NCI-H1436 treated with DMSO at 0.1 percent for 48 hours (cell line): ENCODE data around the gene ACTG1.

ENCODE experiments used
- DNase-seq: peaks from one replicate; lab custom pipeline; 2025; lab: John Stamatoyannopoulos, UW

The ACTG1 gene

DNA sequence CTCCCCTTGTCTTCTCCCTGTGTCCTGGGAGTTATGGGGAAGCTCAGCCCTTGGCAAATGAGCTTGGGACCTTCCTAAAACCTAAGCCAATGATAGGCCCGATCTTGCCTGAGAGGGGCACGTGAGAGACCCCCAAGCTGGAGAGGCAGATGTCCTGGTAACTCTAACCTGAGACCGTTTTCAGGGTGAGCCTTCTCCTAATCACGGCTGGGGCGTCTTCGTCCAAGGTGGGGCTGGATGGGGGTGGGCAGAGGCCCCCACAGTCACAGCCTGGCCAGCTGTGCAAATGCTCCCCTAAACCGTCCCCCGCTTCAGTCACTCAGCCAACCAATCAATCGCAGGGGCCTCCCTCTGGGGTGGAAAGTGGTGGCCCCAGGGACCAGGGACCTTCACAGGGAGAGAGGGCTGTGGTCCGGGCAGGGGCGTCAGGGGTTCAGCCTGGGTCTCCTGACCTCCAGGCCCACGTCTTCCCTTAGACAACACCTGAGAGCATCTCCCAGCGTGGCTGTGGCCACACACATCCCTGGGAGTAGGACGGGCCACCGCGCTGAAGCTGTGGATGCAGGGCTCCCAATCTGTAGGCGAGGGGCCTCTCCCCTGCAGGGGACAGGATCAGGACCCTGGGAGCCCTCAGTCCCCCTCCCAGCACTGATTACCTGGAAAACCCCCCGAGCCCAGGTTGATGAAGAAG is 30.6 kb downstream of the ACTG1 start:
- DNase-seq = no peak

DNA sequence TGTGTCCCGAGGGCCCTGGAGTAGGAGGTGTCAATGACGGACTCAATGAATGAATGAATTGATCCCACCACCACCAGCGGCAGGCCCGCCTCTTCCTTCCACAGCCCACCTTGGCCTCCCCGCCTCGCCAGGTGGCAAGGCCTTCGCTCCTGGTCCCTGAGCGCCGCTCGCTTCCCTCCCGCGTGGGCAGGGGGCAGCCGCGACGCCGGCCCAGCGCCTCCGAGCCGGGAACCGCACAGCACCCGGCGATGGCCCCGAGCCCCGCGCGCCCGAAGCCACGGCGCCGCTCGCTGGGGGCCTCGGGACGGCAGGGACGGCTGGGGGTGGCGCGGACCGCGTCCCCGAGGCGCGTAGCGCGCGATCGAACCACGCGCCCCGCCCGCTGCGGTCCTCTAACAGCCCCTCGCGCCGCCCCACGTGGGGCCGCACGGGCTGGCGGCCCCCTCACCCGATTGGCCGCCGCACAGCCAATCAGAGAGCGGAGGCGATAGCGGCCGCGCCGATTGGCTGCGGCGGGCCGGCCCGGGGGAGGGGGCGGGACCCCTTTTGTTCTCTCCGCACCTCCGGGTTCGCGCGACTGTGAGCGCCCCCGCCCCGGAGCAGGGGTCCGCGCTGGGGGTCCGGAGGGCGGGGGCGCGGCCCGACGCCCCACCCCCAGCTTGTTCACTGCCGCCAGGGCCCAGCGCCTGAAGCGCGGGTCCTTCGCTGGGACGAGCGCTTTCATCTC is 31.4 kb downstream of the ACTG1 start:
- peak; percentile 51 for DNase-seq

DNA sequence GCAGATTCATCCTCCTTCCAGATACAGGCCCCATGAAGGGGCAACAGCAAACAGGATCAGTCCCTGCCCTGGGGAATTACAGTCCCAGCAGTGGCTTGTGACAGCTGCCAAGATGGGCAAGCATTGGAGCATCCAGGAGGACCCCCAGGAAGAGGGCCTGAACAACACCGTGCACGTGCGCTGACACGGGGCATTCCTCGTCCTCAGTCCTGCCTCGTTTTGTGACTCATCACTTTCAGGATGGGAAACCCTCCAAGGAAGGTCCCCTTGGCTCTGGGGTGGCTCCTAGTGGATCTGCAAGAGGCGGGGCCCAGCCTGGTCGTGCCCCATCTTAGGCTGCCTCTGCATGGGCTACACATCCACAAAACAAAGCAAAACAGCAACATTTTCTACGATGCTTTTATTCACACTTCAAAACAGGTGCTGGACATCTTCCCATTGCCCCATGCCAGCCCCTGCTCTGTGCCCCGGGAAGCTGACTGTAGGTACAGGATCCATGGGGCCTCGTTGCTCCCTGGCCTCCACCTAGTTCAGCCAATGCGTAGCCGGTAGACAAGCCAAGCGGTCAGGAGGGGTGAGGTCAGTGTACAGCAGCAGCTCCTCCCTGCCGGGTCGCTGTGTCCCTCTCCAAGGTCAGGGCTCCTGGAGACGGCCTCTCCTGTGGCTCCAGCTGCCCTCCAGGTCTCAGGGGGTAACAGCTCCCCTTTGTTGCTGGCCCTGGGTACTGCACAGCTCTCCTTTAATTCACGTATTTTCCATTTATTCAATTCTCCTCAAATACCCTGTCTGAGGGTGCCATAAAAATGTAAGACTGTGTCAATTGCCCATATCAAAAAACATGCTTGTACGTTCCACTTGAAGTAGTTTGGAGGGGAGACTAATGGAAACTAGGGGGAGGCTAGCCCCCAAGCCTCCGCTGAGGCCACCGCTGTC is 32.2 kb downstream of the ACTG1 start:
- no peak for DNase-seq

DNA sequence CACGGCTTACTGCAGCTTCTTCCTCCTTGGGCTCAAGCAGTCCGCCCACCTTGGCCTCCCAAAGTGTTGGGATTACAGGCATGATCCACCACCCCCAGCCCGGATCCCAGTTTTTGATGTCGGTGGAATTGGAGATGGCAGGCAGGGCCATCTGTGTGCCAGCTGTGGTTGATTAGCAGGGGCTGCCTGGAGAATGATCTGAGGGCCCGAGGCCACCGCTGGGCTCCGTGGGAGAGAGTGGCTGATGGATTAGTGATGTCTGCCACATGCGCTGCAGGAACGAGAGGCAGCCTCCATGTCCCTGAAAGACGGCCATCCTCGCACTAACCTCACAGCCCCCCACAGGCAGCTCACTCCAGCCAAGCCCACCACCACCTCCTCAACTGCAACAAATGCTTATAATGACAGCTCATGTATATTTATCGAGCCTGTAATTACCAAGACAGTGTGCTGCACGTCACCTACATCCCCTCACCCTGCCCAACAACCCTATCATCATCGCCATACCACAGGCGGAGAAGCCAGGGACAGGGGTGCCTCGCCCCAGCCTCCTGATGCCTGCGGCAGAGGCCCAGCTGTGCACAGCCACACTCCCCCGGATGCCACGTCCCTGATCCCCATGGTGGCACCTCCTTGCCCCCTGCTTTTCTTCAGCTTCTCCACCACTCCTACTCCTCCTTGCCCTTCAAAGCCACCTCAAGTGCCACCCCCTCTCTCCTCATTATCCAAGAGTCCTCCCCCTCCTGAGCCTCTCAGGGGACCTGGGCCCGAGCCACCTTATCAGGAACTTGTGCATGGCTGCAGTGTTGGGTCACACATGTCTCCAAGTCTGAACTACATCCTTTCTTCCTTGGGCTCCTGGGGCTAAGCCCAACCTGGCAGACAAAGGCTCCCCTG is 33.2 kb downstream of the ACTG1 start:
- DNase-seq = no peak

DNA sequence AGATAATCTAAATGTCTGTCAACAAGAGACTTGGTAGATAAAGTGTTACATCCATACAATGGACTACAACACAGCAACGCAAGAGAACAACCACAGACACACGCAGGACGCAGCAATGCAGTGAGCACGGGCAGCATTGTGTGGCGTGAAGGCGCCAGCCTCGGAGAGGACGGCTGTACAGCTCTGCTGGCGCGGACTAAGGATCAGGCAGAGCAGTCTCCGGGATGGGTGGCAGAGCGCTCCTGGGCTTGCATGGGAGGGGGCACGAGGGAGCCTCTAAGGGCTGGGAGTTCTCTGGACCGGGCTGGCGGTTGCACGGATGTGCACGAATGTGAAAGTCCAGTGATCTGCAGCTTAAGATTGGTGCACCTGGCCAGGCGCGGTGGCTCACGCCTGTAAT is 34.5 kb downstream of the ACTG1 start:
- no peak for DNase-seq

DNA sequence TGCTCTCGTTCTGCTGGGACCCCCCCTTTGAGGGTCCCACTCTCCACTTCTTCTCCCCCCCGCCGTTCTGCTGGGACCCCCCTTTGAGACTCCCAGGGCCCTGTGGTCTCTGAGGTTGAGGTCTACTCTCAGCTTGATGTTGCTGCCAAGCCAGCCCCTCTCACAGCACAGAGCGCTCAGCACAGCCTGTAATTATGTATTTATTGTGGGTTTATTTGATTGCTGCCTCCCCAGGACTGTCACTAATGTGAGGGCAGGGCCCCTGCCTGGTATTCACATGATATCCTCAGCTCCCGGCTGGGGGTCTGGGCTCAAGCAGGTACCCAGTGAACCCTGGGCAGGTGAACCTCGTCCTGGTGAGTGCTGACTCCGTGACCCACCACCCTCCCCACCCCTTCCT is 35.4 kb downstream of the ACTG1 start:
- no peak for DNase-seq

DNA sequence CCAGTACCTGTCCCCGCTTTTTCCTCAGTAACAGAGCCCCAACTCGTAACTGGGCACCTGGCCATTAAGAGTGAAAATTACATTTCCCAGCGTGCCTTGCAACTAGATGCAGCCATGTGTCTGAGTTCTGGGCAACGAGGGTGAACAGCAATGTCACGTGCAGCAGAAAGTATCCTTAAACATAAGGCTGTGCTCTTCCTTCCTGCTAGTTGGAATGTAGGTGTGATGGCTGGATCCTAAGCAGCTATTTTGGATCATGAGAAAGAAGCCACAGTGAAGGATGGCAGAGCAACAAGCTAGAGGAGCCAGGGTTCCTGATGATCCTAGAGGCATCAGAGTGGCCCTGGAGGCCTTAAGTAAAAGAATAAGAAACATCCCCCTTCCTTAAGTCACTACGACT is 36.0 kb downstream of the ACTG1 start:
- DNase-seq = no peak

DNA sequence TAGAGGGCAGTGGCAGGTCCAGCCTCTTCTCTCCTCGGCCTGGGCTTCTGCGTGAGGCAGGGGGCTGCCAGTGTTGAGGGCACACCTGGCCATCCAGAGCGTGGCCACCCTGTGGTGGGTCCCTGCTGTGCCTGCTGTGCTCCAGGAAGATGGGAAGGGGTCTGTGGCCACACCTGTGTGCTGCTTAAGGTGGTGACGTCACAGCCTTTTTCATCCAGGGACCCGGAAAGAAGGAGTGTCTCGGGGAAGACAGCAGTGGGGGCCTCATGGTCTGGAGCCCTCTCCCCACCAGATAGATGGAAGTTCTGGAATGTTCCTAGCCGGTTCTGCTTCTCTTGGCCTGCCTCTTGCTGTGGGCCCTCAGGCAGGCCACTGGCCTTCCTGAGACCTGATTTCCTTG is 36.5 kb downstream of the ACTG1 start:
- DNase-seq = no peak

DNA sequence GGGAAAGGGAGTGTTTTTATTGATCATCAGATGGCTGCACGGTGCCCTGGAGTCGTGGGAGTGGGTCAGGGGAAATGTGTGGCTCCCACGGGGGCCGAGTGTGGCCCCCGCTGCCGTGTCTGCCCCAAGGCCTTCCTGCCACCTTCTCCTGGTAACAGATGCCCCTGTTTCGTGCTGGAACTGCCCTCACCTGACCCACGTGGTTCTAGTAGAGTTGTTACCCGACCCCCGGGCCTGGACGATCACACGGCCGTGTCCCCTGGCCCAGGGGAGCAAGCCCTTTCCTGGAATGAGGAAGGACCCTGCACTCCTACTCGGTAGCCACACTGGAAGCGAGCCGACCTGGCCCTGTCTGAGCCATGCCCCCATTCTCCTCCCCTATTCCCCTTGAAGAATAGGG is 37.6 kb downstream of the ACTG1 start:
- DNase-seq = no peak

DNA sequence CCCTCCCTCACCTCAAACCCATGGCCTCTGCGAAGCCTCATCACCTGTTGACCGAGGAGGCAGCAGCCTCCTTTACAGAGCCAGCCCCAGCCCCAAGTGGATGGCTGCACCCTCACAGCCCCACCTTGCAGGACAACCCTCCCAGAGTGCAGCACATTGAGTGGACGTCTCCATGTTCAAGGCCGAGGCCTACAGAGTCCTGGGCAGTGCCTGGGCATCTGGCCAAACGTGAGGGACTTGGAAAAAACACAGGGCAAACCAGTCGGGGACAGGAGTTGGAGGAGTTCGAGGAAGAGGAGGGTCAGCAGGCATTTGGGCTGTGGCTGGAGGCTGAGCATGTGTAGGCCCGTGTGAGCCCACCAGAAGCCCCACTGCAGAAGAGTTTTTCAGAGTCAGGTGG is 39.6 kb downstream of the ACTG1 start:
- DNase-seq = no peak

DNA sequence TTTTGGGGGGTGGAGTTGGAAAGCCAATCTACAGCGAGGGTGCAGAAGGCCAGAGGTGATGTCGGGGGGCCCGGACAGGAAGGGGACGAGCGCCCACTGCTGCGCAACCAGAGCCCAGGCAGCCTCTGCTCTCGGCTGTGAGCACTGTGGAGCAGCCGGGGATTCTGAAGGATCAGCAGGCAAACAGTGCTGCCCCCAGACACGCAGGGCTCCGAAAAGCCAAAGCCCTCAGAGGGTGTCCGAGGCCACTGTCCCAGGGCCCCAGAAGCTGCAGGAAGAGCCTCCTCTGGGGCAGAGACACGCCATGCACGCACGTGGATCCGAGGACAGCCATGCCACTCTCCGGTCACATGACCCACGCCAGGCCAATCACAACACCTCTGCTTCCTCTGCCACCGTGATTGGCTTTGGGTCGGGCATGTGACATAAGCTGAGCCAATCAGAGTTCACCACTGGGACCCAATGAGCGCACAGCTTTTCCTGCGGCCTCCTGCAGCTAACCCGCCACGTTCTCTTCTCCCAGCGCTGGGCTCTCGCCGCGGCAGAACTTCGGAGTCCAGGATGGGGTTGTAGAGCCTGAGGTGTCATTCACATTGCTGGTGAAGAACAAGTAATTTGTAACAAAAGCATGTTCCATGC is 40.7 kb downstream of the ACTG1 start:
- no peak for DNase-seq

DNA sequence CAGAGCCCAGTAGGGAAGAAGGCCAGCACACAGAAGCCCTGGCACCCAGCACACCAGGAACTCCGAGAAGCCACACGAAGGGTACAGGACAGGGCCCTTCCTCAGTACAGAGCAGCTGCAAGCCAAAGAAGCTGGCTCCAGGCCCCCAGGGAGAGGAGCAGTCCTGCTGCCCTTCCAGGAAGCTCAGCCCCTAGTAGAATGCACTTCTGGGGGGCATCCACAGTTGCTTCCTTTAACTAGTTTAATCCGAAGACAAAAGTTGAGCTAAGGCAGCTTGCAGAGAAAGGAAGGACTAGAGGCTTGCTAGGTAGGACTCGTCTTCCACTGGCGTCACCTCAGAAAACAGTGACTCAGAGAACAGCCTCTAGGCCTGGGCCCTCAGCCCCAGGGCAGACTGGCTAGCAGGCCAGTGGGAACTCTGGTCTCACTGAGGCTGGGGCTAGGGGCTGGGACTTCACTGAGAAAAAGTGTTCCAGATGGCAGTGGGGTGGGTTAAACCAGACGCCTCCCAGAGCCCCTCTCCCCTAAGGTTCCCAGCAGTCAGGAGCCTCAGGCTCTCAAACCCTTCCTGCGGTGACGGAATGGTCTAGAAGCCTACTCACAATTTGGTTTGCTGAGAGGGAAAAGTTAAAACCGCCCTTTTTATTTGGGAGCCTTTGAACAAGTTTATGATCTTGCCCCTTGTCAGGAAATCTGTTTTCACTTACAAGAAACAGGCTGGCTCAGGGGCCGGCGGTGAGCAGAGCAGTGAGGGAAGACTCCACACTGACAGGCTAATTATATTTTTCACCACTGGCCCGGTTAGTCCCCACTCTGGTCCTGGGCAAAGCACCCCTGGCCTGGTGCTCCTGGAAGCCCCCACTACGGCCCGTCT is 41.4 kb downstream of the ACTG1 start:
- DNase-seq = no peak

DNA sequence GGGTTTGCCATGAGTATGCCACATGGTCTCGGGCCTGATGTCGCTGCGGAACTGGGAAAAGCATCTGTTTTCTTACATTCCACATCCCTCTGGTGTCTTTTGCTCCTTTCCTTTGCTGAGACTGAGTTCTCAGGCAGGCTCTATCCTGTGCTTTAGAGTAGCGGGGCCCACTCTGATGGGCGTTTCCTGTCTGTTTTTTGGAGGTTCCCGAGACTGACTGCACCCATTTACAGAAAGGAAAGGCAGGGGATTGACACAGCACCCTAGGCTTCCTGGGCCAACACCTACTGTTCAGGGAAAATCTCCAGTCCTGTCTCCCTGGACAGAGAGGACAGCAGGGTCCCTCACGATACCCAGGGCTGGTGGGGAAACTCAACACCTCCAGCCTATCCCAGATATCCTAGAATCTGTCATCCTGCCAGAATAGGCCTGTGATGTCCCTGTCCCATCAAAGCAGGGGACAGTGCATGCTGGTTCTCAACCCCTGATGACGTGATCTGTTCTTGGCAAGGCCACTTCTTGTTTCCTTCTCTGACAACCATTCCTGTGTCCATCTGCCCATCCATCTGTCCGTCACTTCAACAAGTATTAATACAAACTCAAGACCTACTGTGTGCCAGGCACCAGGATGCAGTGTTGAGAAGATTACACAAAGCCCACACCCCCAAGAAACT is 42.2 kb downstream of the ACTG1 start:
- no peak for DNase-seq

DNA sequence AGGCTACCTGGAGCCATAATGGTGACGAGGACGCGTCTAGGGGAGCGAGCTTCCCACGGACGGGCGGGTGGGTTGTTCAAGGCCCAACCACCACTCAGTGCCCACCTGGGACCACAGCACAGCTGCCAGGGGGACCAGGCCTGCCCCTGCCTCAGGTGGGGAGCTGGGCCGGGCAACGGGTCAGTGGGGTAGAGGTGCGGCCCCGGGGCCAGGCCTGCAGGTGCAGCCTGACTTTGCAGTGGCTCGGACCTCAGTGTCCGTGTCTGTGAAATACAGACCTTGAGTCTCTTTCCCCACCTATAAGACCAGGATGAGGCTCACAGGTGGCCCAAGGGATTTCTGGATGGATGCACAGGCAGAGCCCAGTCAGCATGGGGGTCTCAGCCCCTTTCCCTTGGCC is 43.3 kb downstream of the ACTG1 start:
- DNase-seq = no peak

DNA sequence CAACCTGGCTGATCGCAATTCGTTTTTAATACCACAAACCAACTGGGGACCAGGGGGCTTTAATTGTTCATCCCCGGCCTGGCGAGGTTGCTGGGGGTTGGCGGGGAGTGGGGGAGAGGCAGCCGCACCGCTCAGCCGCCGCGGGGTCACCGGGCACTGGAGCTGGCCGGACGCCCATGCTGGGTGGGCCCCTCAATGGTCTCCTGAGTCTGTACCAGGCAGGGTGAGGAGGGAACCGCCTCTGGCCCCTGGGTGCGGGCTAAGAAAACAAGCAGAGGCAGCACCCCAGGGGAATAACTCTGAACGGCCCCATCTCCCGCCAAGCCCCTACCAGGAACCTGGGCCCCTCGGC is 43.9 kb downstream of the ACTG1 start:
- no peak for DNase-seq

DNA sequence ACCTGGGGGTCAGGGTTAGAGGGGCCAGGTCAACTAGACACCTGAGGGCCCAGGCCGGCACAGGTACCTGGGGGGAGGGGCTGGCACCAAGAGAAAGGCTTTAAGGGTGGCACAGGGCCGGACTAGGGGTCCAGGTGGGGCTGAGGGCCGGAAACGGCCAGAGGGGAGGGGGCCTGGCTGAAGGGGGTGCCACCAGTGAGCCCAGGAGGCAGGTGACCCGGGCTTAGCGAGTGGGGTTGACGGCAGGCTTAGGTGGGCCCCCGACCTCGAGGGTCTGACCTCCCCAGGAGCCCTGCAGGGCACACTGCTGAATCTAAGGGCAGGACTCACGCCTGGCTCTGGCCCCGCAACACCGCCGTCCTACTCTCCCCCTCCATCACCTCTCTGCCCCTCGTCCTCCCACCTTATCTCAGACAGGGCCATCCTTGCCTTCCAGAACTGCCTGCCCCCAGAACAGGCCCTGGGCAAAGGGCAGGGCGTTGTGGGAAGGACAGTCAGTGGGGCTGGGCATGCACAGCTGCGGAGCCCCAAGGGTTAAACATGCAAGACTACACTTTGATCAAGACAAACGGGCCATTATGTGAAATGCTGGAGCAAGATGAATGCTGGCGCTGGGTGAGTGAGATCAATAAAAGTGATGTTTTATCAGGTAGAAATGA is 44.4 kb downstream of the ACTG1 start:
- DNase-seq = no peak

DNA sequence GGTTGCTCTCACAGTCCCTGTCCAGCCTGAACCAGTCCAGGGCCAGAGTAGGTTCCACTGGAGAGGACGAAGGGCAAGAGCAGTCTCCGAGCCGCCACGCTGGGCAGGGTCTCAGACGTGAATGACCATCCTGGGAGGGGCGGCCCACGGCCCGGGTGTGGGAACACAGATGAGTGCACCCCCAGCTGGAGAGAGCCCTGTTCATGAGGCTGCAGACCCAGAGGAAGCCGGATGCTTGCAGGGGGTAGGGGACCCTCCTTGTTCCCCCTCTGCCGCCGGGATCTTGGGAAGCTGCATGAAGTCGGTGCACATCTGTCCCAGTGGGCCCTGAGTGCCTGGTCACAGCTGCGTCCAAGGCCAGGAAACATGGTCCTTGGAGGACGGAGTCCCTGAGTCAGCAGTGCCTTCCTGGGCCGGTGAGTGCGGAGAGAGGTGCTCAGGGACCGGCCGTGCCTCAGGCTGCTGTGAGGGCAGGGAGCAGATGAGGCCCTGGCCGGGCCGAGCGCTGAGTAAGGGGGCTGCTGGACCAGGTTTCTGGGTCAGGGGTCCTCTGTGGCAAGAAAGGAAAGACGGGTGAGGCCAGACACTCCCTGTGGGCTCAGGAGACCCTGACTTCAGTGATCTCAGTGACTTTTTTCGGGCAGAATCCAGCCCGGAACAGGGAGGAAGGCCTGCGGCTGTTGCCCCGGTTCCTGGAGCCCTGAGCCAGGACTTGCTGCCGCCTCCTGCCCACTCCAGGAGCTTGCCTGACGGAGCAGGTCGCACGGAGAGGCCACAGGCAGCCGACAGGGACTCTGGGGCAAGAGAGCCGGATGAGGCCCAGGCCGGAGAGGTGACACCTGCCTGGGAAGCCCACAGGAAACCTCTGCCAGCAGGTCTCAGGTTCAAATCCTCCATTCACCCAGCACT is 45.8 kb downstream of the ACTG1 start:
- DNase-seq = no peak

DNA sequence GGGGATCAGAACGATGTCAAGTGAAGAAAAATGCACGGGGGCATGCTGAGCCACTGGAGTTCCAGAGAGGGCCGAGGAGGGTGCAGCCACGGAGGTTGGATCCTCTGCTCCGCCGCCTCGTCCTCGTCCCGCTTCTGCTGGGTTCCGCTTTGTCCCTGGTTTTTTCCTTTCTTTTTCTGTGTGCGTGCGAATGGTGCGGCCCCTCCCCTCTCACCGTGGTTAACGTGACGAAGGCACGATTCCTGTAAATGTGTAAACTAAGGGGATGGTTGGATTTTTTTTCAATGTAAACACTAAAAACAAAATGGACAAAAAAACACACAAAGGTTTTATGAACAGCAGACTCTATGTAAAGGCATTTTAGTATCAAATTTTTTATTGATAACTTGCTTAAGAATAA is 46.7 kb downstream of the ACTG1 start:
- no peak for DNase-seq
